Measurements from ENCODE around the gene ZNF337. TPM values are rescaled to one million over a fixed set of nuclear protein-coding genes. Genes with fewer than 3 reads are reported as not detected.

The ZNF337 gene
- polyA plus RNA-seq, 1 donor from 2014 or later, result 61.2 TPM

- Histone ChIP-seq H3K9me3 (ENCODE audit: low read length) (no peaks in the 10 kb centered on the region), H3K9ac (ENCODE audit: low read length) (no peak overlapping the region), H3F3A (ENCODE audit: insufficient read depth, low read length, poor library complexity, severe bottlenecking) (peaks cover 3% of the 10 kb centered on the region), H3K27me3 (ENCODE audit: insufficient read depth, low read depth, low read length) (no peaks in the 10 kb centered on the region), H3K27ac (ENCODE audit: low read length) (no peak overlapping the region), H3K79me2 (replicated peaks; ENCODE audit: insufficient read depth, low read length) (peaks cover 10% of the 10 kb centered on the region), H3K36me3 (ENCODE audit: insufficient read depth, low read length) (no peaks in the 10 kb centered on the region), H3K9me2 (ENCODE audit: insufficient read depth, low read length) (no peaks in the 10 kb centered on the region), H3K4me2 (ENCODE audit: low read length) (no peak overlapping the region), H3K4me3 (ENCODE audit: low read length) (no peak overlapping the region), H4K20me1 (ENCODE audit: insufficient read depth) (no peaks in the 10 kb centered on the region), H2AFZ (ENCODE audit: low read depth, low read length) (no peak overlapping the region)
- no peak for TF ChIP-seq TAF1 (IDR thresholded peaks at IDR 0.05; ENCODE audit: low read depth)
- no peak for TF ChIP-seq REST (IDR thresholded peaks at IDR 0.05; ENCODE audit: borderline replicate concordance)
- no peak for TF ChIP-seq EP300 (conservative IDR thresholded peaks at IDR 0.05; ENCODE audit: poor library complexity, severe bottlenecking)
- TF ChIP-seq RAD21 (conservative IDR thresholded peaks at IDR 0.05), result no peak
- TF ChIP-seq POLR2AphosphoS5 (IDR thresholded peaks at IDR 0.05), result no peak
- no peak for TF ChIP-seq MXI1 (conservative IDR thresholded peaks at IDR 0.05; ENCODE audit: poor library complexity, severe bottlenecking)
- TF ChIP-seq CTCF (IDR thresholded peaks at IDR 0.05; ENCODE audit: poor library complexity, severe bottlenecking), result no peak
- TF ChIP-seq SMC3 (conservative IDR thresholded peaks at IDR 0.05; ENCODE audit: poor library complexity), result no peak
- no peak for TF ChIP-seq EZH2 (IDR thresholded peaks at IDR 0.05; ENCODE audit: borderline replicate concordance, insufficient read depth, low read length, poor library complexity, severe bottlenecking)
These were observed 3.3 kb upstream of the ZNF337 start for GRCh38 chr20:25699914-25700313.

DNA sequence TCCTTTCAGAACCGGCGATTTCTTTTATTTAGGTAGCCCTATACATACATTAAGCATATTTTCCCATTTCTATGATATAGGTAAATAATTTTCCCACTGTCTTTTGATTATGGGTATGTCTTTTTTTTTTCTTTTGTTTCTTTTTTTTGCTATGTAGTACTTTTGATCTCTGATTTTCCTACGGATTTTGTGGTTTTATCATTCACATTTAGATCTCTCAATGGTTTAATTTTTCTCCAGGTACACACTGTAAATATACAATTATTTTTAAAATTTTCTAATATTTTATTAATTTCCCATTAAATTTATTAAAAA lies 436 bp upstream of the ZNF337 start:
- Histone ChIP-seq H3K79me2 (replicated peaks; ENCODE audit: insufficient read depth, low read length) (peaks cover 10% of the 10 kb centered on the region), H3K27me3 (ENCODE audit: insufficient read depth, low read depth, low read length) (no peaks in the 10 kb centered on the region), H3K9ac (ENCODE audit: low read length) (peak overlapping the region; percentile 97), H3K9me2 (ENCODE audit: insufficient read depth, low read length) (no peaks in the 10 kb centered on the region), H3K9me3 (ENCODE audit: low read length) (no peaks in the 10 kb centered on the region), H3K4me3 (ENCODE audit: low read length) (peak overlapping the region; percentile 87), H3K27ac (ENCODE audit: low read length) (peak overlapping the region; percentile 92), H2AFZ (ENCODE audit: low read depth, low read length) (peak overlapping the region; percentile 89), H3K4me2 (ENCODE audit: low read length) (peak overlapping the region; percentile 100), H4K20me1 (ENCODE audit: insufficient read depth) (no peaks in the 10 kb centered on the region), H3F3A (ENCODE audit: insufficient read depth, low read length, poor library complexity, severe bottlenecking) (peaks cover 3% of the 10 kb centered on the region), H3K36me3 (ENCODE audit: insufficient read depth, low read length) (no peaks in the 10 kb centered on the region)
- TF ChIP-seq TAF1 (IDR thresholded peaks at IDR 0.05; ENCODE audit: low read depth) (no peak), RAD21 (conservative IDR thresholded peaks at IDR 0.05) (no peak), SMC3 (conservative IDR thresholded peaks at IDR 0.05; ENCODE audit: poor library complexity) (no peak), CTCF (IDR thresholded peaks at IDR 0.05; ENCODE audit: poor library complexity, severe bottlenecking) (no peak), REST (IDR thresholded peaks at IDR 0.05; ENCODE audit: borderline replicate concordance) (no peak), EZH2 (IDR thresholded peaks at IDR 0.05; ENCODE audit: borderline replicate concordance, insufficient read depth, low read length, poor library complexity, severe bottlenecking) (no peak), EP300 (conservative IDR thresholded peaks at IDR 0.05; ENCODE audit: poor library complexity, severe bottlenecking) (no peak)
